SKM-1 treated with dmso at 0.1 percent for 144 hours (cell line): ENCODE data around the gene NCDN.

Source experiments
- DNase-seq: peaks from one replicate; lab custom pipeline; 2025; ENCODE audit not compliant: unreplicated experiment; lab: John Stamatoyannopoulos, UW

The NCDN gene

GRCh38 chr1:35554266-35555211, 3.1 kb upstream of the NCDN start:
- no peak for DNase-seq

DNA sequence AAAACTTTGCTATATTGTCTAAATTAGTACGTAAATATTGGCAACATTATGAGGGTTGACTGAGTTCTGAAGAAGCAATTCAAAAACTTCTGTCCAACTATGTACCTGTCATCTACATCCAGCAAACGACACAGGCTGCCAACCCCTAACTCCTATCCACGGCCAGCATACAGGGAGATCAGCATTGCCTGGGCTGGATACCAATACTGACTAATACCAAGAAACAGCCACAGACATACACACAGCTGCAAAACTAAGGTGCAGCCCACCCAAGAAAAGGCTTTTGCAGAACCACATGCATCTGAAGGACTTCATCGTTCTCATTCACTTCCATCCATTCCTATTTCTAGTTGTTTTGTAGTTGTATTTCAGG, 2.4 kb upstream of the NCDN start:
- DNase-seq, result no peak

DNA sequence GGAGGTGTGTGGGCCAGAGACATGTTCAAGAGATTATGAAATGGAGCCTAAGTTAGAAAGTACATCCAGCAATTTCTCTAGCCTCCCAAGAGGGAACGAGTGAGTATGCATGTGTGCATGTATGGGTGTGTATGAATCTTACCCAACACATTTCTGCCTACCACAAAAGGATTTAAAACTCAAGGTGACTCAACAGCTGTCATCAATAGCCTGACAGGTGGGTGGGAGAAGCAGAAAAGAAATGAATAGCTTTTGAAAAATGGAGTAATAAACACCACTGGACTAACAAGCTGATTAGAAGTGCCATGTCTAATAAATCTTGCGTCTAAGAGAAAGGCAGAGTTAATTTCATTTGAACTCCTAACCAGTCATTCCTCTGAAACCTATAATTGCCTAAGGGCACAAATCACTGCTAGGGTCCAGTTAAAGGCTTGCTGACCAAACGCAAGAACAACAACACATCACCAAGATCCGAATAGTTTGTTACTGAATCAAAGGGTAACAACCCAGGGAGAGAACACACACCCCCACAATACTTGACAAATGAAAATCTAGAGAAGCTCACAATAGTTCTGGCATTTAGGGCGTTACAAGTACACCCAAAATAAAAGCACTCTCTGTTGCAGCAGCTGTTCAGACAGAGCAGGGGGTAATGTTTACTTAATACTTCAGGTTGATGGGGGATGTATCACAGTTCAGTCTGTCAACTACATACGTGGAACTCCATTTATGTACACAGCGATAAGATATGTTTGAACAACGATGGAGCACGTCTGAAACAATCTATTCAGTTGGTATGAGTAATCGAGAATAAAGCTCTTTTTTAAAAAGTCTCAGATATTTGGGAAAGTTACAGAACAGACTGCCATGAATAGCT, 1.8 kb upstream of the NCDN start:
- DNase-seq, result no peak

DNA sequence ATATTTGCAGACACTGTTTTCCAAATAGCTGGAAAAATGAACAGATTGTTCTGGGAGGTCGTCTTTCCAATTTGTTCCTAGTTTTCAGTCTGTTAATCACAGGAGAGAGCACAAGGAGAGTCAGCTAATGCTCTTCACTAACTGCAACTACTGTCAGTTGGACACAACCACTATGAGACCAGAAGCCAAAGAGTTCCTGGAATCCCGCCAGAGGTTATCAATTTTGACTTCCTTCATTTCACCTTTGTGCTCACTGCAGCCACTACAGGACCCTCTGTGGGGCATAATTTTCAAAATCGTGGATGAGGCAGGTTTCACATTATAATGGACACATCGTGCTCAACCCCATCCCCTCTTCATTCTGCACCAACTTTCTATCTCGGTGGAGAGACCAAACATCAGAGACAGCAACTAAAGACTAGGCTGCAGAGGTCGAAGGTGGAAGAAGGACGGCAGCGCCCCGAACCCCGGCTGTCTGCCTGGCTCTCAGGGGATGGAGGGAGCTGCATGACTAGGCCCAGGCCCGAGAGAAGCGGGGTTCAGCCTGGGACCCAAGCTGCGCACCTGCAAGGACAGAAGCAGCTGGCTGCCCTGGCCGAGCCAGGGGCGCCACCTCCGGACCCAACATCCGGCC, 998 bp upstream of the NCDN start:
- DNase-seq, result no peak

DNA sequence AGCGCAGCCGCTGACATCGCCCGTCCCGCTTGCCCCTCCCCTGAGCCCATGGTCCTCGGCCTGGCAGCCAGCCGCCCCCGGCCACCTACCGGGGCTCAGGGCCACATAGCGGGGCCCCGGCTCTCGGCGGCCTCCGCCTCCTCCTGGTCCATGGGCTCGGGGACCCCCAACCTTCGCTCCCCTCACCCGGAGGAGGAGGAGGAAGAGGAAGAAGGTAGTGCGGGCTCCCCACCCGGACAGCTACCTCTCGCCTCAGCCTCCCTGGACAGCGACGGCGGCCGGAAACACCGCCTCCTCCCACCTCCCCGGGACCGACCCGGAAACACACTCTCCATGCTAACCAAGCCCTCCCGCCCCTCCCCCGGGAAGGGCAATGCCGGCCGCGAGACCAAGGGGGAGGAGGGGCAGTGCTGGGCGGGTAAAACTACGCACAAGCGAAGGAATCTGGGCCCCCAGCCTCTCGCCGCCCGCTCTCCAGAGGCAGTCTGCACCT, 435 bp upstream of the NCDN start, which contains the start of gene KIAA0319L:
Gene KIAA0319L, minus strand, starts transcription at position 286 of the 493 bp plus-strand sequence. CDS start 2,912 bp downstream, outside the sequence.
- peak; percentile 85 for DNase-seq

DNA sequence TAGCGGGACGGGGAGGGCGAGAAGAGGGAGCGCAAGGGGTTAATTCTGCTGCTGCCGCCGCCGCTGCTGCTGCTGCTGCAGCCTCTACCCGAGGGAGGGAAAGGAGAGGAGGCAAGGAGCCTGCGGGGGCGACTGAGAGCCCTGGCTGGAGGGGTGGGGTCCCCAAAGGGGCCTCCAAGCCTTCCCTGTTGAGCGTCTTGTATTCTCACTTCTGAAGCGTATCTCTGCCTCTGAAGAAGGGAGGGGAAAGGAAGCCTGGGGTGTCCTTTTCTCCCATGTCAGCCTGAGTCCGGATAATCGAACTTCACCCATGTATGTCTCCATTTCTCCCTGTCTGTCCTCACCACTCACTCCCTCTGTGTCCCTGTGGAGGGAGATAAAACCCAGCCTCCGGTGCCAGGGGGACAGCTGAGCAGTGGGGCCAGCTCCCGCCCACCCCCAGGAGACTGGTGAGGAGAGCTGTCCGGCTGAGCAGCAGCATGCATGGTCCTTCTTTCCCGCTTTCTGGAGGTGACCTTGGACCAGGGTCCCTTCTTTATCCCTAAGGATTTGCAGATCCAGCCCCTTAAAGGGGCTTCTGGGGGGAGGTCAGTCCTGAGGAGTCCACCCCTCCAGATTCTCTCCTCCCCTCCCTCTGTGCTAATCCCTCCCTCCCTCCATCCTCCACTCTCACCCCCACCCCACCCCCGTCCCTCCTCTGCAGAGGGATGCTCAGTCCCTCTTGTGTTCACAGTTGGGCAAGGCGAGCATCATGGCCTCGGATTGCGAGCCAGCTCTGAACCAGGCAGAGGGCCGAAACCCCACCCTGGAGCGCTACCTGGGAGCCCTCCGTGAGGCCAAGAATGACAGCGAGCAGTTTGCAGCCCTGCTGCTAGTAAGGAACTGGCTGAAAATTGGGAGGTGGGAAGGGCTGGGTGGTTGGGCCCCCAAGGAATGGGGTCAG, 1.0 kb downstream of the NCDN start:
- no peak for DNase-seq

DNA sequence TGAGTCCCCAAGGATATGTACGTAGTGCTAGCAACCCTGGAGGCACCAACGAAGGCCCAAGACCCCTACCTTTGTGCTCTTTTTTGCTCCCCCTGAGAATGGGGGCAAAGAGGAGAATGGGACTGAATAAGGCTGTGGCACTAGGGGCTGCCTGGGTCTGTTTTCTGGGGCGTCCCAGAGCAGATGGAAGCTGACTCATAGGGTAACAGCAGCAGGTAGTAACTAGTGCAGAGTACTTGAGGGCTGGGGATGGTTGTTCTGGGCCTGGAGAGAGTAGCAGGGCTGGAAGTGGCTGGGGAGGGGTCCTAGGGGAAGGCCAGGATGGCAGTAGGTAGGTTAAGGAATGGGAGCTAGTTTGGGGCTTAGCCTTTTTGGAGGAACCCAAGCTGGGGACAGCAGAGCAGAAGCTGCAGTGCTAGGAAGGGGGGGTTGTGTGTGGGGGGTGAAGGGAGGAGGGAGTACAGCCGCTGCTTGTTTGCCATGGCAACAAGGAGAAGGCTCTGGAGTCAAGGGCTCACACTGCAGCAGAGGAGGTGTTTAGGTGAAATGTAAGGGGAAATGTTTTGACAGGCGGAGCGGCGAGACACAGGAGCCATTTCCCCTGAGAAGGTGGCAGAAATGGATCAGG, 1.8 kb downstream of the NCDN start:
- DNase-seq, result no peak

DNA sequence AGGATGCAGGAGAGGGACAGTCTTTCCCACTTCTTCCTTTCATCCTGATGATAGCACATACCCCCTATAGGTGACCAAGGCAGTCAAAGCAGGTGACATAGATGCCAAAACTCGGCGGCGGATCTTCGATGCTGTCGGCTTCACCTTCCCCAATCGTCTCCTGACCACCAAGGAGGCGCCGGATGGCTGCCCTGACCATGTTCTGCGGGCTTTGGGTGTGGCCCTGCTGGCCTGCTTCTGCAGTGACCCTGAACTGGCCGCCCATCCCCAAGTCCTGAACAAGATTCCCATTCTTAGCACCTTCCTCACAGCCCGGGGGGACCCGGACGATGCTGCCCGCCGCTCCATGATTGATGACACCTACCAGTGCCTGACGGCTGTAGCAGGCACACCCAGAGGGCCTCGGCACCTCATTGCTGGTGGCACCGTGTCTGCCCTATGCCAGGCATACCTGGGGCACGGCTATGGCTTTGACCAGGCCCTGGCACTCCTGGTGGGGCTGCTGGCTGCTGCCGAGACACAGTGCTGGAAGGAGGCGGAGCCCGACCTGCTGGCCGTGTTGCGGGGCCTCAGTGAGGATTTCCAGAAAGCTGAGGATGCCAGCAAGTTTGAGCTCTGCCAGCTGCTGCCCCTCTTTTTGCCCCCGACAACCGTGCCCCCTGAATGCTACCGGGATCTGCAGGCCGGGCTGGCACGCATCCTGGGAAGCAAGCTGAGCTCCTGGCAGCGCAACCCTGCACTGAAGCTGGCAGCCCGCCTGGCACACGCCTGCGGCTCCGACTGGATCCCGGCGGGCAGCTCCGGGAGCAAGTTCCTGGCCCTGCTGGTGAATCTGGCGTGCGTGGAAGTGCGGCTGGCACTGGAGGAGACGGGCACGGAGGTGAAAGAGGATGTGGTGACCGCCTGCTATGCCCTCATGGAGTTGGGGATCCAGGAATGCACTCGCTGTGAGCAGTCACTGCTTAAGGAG, 2.9 kb downstream of the NCDN start:
- DNase-seq, result no peak

DNA sequence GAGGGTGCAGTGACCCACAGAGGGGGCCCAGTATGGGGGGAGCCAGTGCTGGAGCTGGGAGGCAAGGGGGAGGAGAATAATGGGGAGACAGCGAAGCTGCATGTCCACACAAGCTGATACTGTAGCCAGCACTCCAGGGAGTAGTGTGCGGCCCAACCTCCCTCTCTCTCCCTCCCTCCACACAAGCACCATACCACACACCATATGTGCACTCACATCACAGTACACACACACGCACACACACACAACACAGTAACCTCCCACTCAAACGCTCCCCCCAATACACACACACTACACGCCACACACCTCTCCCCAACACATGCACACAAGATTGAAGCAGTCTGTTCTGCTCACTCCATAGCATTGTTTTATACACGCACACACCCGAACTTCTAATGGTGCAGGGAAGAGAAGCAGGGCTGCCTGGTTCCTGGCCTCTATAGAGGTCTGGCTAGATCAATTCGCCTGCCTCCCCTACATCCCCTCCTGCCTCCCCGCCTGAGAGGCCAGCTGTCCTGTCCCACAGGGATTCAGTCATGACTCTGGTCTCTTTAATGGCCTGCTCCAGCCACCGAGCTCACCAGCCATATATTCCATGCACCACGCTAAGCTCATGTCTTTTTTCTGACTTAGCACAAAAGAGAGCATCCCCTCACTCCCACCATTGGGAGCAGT, 3.8 kb downstream of the NCDN start:
- DNase-seq, result no peak

- DNase-seq, result no peak
Observed at GRCh38 chr1:35561972-35562680, 4.5 kb downstream of the NCDN start.

DNA sequence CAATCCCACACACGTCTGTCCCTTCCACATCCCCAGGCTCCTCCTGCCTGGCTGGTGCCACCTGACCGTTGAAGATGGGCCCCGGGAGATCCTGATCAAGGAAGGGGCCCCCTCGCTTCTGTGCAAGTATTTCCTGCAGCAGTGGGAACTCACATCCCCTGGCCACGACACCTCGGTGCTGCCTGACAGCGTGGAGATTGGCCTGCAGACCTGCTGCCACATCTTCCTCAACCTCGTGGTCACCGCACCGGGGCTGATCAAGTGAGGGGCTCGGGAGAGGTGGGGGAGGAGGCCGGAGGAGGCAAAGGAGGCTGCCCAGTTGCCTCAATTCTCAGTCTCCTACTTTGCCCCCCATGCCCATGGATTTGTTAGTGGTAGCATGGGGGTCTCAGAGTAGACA, 5.6 kb downstream of the NCDN start:
- DNase-seq, result no peak

DNA sequence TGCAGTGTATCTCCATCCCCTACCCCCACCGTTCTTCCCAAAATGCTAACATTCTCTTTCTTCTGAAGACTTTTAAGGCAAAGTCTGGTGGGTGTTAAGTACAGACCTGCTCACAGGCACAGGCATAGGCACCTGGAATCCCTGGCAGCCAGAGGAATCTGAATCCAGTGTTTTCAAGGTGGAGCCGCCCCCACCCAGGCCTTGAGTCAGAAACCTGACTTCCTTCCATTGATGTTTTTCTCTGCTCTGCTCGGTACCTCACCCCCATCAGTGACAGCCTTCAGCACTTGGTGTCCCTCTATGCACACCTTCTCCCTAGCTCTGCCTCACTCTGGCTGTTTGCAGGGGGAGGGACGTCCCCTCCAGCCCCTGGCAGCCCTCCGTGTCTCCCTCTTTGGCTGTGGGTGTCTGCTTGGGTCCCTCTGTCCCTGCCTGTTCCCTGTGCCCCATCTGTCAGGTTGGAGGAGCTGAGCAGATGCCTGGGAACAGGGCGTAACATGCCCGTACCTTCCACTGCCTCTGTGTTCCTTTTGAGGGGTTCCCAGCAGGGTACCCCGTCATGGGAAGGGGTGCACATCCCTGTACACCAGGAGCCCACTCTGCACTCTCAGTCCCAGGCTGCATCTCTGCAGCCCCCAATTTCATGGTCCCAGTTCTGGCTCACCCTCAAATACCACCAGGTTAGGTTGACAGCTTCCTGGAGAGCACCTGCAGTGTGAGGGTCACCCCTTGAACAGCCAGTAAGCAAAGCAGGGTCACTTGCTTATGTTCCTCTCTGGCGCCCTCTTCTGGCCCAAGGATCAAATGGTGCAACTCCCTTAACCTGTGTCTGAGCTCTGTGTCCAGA, 6.7 kb downstream of the NCDN start:
- DNase-seq, result peak; percentile 46

GRCh38 chr1:35564884-35565741, 7.5 kb downstream of the NCDN start:
- DNase-seq, result no peak

DNA sequence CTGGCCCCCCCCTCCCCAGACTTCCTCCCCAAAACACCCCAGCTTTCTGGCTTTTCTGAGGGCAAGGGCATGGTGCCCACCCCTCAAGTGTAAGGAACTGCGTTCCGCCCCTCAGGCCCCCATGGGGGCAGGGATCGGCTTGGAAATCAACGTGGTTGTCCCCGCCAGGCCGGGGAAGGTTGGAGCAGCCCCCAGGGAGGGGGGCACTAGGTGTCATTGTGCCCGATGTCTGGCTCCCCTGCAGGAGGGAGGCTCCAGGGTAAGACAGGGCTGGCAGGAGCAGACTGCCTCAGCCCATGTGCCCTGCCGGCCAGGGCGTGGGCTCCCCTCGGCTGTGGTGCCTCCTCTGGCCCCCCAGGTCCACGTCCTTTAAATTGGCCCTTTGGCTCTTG, 8.1 kb downstream of the NCDN start:
- DNase-seq, result no peak

- no peak for DNase-seq
Observed at GRCh38 chr1:35567947-35568558, 10.5 kb downstream of the NCDN start.
